Lower leg skin (tissue), 4 donors: ENCODE results near the gene PRRG1. TPM values are rescaled to one million over a fixed set of nuclear protein-coding genes. Genes with fewer than 3 reads are reported as not detected.
A peak's percentile ranks its signal among the peaks of the same experiment; 100 is the strongest.
"Not testable (repeated sequence)": the region's sequence is repeated elsewhere in the genome, so short reads cannot be mapped to it uniquely, and the experiment has no call there.

Source experiments
- DNase-seq, 2 donors: peaks; one replicate each; pipeline ENCODE4 v3.0.0-alpha.2; 2019; ENCODE audit warnings: low spot score in 2 of 2
- H3K4me3 ChIP-seq: fragments of 200-600 bp; sonication (generic); 2 replicates; pipeline ENCODE4 v1.5.1; 2017; ENCODE audit warnings: mild to moderate bottlenecking, low read depth; ENCODE audit not compliant: poor library complexity, severe bottlenecking
- CTCF ChIP-seq, 3 donors: fragments of 450-650 bp; IDR thresholded peaks; one replicate each; pipeline ENCODE4 v1.5.1; 2016; ENCODE audit warnings: antibody characterized with exemption in 3 of 3, mild to moderate bottlenecking in 3 of 3, moderate library complexity in 2 of 3
- POLR2A ChIP-seq, 2 donors: fragments of 450-650 bp; IDR thresholded peaks; one replicate each; pipeline ENCODE4 v1.6.1; 2016 to 2017; ENCODE audit warnings: antibody characterized with exemption in 2 of 2, mild to moderate bottlenecking in 1 of 2, moderate library complexity in 1 of 2
- WGBS, 2 donors: methylation state at CpG; one replicate each; pipeline ENCODE4 v1.1.5; 2018; 5-methylcytosine and 5-hydroxymethylcytosine counted together
- intact Hi-C: fragments of 100-400 bp; cut with DNase I; formaldehyde crosslinking; loops from one replicate; pipeline ENCODE4 v1.15.0; 2023; ENCODE audit warnings: low total_unique reads
- total RNA-seq, 4 donors: library from RNA; depleted of rRNA; stranded (reverse); fragments of >200 nt; gene quantifications; one replicate each; pipeline ENCODE4 v1.1.0, GENCODE V29; 2016

The PRRG1 gene
- 1 to 10 TPM; 4.0 to 8.1 (median 6.1) TPM for total RNA-seq

- intact Hi-C loops: no loop called here
- DNase-seq: peak; percentile 36 to 93
- TF ChIP-seq POLR2A (IDR thresholded peaks at IDR 0.05): no peak
- no peak for TF ChIP-seq CTCF (IDR thresholded peaks at IDR 0.05)
- 0 to 34% methylated on average over 23 to 61 of the region's 61 CpGs for WGBS, 2 donors
- peak within 1 kb of the TSS; percentile 45 for H3K4me3 ChIP-seq
These were observed at the start of gene PRRG1 for GRCh38 chrX:37349221-37350033. TSS of gene PRRG1 (plus strand) at chrX:37349364. CDS start at chrX:37406250, 56,886 bp downstream.

- no peak for DNase-seq
- no peak overlapping the region for H3K4me3 ChIP-seq
- intact Hi-C loops: no loop called here
- TF ChIP-seq CTCF (IDR thresholded peaks at IDR 0.05): no peak
- WGBS, 2 donors: 21 to 25% methylated on average over 1 of the region's 1 CpG
These were observed 46.6 kb upstream of the PRRG1 start for GRCh38 chrX:37302569-37302968.

- H3K4me3 ChIP-seq, DNase-seq, intact Hi-C loops: not testable (repeated sequence)
- 70 to 74% methylated on average over 1 to 2 of the region's 2 CpGs for WGBS, 2 donors
These were observed 43.9 kb upstream of the PRRG1 start for GRCh38 chrX:37305238-37305637.

- TF ChIP-seq CTCF (IDR thresholded peaks at IDR 0.05) (no peak), POLR2A (IDR thresholded peaks at IDR 0.05) (no peak)
- no peak for DNase-seq
- no peak overlapping the region for H3K4me3 ChIP-seq
- intact Hi-C loops: no loop called here
These were observed 34.6 kb upstream of the PRRG1 start for GRCh38 chrX:37314531-37314930.

GRCh38 chrX:37315511-37316248 is 33.5 kb upstream of the PRRG1 start:
- 57 to 61% methylated on average over 4 of the region's 4 CpGs for WGBS, 2 donors
- H3K4me3 ChIP-seq: no peak overlapping the region
- TF ChIP-seq CTCF (IDR thresholded peaks at IDR 0.05) (no peak), POLR2A (IDR thresholded peaks at IDR 0.05) (no peak)
- intact Hi-C loops: no loop called here
- no peak for DNase-seq

- H3K4me3 ChIP-seq: no peak overlapping the region
- DNase-seq: no peak
- WGBS, 2 donors: 75 to 84% methylated on average over 4 to 5 of the region's 5 CpGs
- no peak for TF ChIP-seq CTCF (IDR thresholded peaks at IDR 0.05)
- no peak for TF ChIP-seq POLR2A (IDR thresholded peaks at IDR 0.05)
- intact Hi-C loops: no loop called here
These were observed 28.5 kb upstream of the PRRG1 start for GRCh38 chrX:37320541-37321203.
